Measurements from ENCODE around the gene KLHL18. TPM values are rescaled to one million over a fixed set of nuclear protein-coding genes. Genes with fewer than 3 reads are reported as not detected.
"Not testable (repeated sequence)": the region's sequence is repeated elsewhere in the genome, so short reads cannot be mapped to it uniquely, and the experiment has no call there.

The KLHL18 gene
- total RNA-seq, 1 experiment from 2014 or later: 24.6 TPM

GRCh38 chr3:47359323-47359722 is 76.6 kb downstream of the KLHL18 start:
- DNase-seq (ENCODE audit: low read depth): no peak

DNA sequence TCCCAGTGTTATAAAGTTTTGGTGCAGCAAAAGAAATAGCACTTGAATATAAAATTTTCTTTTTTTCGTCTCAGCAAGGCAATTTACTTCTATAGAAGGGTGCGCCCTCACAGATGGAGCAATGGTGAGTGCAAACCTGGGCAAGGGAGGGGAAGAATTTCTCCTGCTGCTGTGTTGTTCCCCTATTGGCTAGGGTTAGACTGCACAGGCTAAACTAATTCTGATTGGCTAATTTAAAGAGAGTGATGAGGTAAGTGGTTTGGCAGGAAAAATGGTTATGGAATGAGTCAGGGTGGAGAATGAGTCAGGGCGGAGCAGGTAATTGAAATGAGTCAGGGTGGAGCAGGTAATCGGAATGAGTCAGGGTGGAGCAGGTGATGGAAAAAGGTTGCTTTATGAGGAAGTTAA is 77.4 kb downstream of the KLHL18 start:
- DNase-seq (ENCODE audit: low read depth): not testable (repeated sequence)

- no peak for DNase-seq (ENCODE audit: low read depth)
Measured at GRCh38 chr3:47362701-47363100, 80.0 kb downstream of the KLHL18 start.

GRCh38 chr3:47365213-47366153 is 82.7 kb downstream of the KLHL18 start:
- DNase-seq (ENCODE audit: low read depth): peak; percentile 89

GRCh38 chr3:47366833-47367232 is 84.1 kb downstream of the KLHL18 start:
- DNase-seq (ENCODE audit: low read depth): no peak

DNA sequence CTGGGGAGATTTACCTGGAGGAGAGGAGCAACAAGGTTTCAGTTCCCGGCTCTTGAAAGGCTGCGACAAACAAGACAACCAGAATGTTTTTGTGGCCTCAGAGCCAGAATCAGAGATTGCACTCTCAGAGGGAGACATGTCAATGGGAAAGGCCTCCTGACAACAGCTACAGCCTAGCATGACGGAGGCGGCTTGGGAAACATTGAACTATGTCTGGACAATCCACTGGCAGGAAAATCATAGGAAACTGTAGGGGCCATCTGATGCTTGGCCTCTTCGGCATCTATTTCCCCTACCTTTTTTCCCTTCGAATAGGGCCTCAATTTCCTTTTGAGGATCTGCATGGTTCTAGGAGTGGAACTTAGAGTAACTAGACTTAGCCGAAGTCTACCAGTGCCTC is 84.9 kb downstream of the KLHL18 start:
- no peak for DNase-seq (ENCODE audit: low read depth)

GRCh38 chr3:47370020-47370419 is 87.3 kb downstream of the KLHL18 start:
- not testable (repeated sequence) for DNase-seq (ENCODE audit: low read depth)

DNA sequence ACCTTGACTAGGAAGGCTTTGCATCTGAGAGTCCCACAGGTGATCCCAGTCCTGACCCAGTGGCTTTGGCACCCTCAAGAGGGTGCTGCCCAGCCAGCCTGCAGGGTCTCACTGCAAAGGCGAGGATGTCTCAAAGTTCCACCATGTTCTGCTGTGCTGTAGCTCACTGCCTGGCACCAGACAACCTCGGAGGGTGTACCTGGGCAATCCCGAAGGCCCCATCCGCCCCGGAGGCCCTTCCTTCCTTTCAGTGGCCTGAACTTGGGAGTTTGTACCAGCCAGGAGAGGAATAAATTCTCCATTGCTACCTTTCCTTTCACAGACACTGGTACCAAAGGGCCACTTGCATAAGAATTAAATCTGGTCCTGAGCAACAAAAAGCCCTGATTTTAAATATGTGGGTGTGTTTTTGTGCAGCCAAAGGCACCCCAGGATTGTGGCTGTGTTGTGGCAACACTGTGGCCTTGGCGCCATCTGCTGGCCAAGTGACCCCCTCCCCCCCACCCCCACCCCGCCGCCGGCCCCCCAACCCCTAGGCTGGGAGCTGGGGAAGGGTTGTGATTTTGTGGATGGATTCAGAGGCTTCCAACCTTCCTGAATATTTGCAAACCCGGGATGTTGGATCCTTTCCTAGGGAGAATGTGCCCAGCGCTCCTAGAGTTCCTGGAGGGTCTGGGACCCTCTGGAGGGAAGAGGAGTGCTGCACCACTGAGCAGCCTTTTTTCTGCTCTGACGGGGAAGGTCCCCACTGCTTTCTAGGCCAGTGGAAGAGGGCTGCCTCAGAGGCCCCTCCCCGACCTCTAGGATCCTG is 88.3 kb downstream of the KLHL18 start:
- peak; percentile 20 for DNase-seq (ENCODE audit: low read depth)

GRCh38 chr3:47374587-47374986 is 91.8 kb downstream of the KLHL18 start:
- no peak for DNase-seq (ENCODE audit: low read depth)

- DNase-seq (ENCODE audit: low read depth): no peak
Measured at GRCh38 chr3:47376393-47376792, 93.6 kb downstream of the KLHL18 start.

GRCh38 chr3:47377186-47377585 is 94.4 kb downstream of the KLHL18 start:
- no peak for DNase-seq (ENCODE audit: low read depth)

DNA sequence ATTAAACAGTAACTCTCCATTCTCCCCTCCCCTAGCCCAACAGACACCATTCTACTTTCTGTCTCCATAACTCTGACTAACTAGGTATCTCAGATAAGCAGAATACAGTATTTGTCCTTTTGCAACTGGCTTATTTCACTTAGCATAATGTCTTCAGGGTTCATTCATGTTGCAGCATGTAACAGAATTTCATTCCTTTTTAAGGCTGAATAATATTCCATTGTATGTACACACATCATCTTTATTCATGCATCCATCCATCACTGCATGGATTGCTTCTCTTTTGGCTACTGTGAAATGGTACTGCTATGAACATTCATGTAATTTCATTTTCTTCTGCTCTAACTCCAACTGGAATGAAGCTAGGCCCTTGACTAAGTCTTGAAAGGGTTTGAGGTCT is 96.1 kb downstream of the KLHL18 start:
- DNase-seq (ENCODE audit: low read depth): no peak

DNA sequence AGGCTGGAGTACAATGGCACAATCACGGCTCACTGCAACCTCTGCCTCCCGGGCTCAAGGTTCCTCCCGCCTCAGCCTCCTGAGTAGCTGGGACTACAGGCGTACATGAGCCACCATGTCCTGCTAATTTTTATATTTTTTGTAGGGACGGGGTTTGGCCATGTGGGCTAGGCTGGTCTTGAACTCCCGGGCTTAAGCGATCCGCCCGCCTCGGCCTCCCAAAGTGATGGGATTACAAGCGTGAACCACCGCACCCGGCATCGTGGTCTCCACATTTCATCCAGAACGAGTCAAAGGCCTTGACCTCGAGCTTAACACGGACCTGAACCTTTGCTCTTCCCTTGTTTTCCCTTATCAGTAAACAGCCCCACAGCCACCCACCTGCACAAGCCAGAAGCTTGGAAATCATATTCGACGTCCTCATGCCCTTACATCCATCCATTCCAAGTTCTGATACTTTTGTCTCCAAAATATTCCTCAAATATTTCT is 96.7 kb downstream of the KLHL18 start:
- DNase-seq (ENCODE audit: low read depth): no peak

DNA sequence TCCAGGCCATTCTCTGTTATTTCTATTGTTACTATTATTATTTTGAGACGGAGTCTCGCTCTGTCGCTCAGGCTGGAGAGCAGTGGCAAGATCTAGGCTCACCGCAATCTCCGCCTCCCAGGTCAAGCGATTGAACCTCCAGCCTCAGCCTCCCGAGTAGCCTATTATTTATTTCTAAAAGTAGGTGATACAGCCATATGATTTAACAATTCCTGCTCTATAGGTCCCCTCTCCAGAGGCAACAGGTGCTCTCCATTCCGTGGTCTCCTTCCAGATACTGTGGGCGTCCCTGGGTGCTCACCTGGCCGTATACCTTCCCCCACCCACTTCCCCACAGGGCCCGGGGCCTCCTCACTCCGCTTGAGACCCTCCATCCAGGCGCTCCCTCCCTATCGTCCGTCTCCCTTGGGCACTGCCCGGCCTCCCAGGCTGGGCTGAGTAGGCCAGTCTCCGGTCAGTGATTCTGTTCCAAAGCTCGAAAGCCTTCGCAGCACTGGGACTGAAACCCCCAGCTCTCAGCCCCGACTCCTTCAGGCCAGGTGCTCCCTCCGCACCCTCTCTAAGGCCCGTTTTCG is 97.4 kb downstream of the KLHL18 start:
- no peak for DNase-seq (ENCODE audit: low read depth)

DNA sequence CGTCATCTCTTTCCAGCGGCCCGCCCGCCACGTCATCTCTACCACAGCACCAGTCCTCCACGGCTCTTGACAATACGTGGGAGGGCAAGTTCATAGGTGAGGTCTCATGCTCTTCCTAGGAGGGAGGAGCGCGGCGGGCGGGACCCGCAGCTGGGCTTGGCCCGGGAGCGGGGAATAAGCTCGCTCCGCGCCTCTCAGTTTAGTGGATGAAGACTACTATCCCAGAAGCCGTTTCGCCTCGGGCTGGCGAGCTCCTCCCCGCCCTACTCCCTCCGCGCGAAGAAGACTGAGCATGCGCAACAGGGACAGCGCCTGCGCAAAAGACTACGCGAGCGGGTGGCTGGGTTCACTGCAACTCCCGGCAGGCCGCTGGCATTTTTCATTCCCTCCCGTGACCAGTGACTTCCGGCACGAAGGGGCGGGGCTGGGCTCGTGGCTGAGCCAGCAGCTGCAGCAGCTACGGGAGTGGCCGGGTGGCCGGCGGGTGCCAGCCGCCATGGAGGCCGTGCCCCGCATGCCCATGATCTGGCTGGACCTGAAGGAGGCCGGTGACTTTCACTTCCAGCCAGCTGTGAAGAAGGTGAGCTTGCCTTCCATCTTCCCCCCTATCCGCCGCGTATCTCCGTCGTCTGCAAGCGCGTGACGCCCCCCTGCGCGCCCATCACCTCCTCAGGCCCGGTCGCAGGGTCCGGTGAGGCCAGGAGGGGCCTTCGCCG is 98.0 kb downstream of the KLHL18 start, which contains the start of gene PTPN23:
Gene PTPN23 (plus strand): TSS at position 421 of the 716 bp plus-strand sequence. CDS start 76 bp downstream, at position 497.
- DNase-seq (ENCODE audit: low read depth): peak; percentile 98

GRCh38 chr3:47381317-47382157 is 98.8 kb downstream of the KLHL18 start:
- DNase-seq (ENCODE audit: low read depth): peak; percentile 90

GRCh38 chr3:47384425-47384824 is 101.7 kb downstream of the KLHL18 start:
- no peak for DNase-seq (ENCODE audit: low read depth)

DNA sequence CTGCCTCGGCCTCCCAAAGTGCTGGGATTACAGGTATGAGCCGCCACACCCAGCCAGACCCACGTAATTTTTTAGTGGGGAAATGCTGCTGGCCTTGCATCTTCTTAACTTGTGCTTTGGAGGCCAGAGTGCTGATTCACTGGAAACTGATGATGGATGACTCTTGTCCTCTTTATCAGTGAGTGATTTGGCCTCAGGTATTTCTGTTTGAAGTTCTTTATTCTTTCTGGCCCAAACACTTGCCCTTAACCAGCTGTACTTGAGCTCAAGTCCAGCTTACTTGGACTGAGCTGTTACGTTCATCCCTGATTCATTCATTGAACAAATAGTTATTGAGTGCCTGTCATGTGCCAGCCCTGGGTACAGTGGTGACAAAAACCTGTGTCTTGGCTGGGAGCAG is 102.3 kb downstream of the KLHL18 start:
- DNase-seq (ENCODE audit: low read depth): no peak

GRCh38 chr3:47385796-47386195 is 103.1 kb downstream of the KLHL18 start:
- DNase-seq (ENCODE audit: low read depth): no peak

DNA sequence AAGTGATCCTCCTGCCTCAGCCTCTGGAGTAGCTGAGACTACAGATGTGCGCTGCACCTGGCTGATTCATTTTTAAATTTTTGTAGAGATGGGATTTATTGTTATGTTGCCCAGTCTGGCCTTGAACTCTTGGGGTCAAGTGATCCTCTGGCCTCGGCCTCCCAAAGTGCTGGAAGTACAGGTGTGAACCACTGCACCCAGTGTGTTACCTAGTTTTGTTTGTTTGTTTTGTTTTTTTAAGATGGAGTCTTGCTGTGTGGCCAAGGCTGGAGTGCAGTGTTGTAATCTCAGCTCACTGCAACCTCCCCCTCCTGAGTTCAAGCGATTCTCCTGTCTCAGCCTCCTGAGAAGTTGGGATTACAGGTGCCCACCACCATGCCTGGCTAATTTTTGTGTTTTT is 110.2 kb downstream of the KLHL18 start:
- no peak for DNase-seq (ENCODE audit: low read depth)
